ENCODE measurements around the gene CERS1. TPM values are rescaled to one million over a fixed set of nuclear protein-coding genes. Genes with fewer than 3 reads are reported as not detected.
A peak's percentile ranks its signal among the peaks of the same experiment; 100 is the strongest.

The CERS1 gene
- total RNA-seq, 1 experiment from 2014 or later = 0.96 TPM

DNA sequence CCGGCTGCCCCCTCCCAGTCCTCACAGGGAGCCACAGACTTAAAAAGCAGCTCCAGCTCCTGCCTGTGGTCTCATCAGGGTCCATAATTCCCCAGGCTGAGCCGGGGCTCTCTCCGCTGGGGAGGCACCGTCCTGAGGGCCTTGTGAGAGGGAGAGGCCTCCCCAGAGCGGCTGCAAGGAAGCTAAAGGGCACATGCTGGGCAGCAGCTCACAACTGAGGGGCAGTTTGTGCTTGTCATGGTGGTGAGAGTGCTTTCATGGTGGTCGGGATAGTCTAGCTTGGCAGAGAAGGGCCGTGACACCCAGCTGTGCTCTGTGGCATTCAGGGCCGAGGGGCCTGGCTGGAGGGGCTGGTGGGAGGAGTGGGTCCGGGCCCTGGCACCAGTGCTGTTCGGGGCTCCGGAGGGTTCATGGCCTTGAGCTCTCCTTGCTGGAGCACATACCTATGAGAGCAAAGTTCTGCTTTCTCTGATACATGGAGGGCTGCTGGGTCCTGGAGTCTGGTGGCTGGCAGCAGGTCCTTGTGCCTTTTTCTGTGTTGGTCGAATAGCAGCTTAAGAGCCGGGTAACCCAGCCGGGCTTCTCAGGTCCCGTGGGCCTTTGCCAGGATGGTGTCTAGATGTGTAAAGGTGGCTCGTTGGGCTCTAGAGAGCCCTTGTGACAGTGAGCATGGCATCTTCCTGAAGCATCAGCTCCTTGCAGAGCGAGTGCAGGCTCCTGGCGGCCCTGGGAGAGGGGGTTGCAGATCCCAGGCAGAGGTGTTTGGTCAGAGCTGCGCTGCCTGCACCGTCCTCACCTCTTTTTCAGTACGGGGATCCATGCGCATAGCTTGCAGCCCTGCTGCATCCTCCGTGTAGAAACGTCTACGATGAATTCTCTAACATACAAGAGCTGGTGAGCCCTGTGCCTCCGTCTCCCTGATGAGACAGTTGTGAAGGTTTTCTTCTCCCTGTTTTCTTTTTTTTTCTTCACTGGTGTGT, 55.4 kb downstream of the CERS1 start:
- DNase-seq (ENCODE audit: low read depth, low spot score) (no peak), ATAC-seq (0 out of 2 replicates have a peak, but pooled peaks have one; percentile 13)
- H3K9me2 ChIP-seq (ENCODE audit: insufficient read depth) = no peaks in the 10 kb centered on the region
- H3K9ac ChIP-seq (ENCODE audit: low read length) = no peak overlapping the region
- POLR2A ChIA-PET = no interaction called here
- no peak overlapping the region for H2AFZ ChIP-seq (ENCODE audit: low read depth, low read length, poor library complexity, severe bottlenecking)
- H3K79me2 ChIP-seq (ENCODE audit: insufficient read depth, low read length) = peaks cover 100% of the 10 kb centered on the region
- CTCF ChIA-PET = interaction anchor here (1.0 kb wide), 1 partner anchor 9 kb away, joined by 4 read pairs; the partner anchor contains the start of gene UPF1
- TF ChIP-seq, protein P1, sequence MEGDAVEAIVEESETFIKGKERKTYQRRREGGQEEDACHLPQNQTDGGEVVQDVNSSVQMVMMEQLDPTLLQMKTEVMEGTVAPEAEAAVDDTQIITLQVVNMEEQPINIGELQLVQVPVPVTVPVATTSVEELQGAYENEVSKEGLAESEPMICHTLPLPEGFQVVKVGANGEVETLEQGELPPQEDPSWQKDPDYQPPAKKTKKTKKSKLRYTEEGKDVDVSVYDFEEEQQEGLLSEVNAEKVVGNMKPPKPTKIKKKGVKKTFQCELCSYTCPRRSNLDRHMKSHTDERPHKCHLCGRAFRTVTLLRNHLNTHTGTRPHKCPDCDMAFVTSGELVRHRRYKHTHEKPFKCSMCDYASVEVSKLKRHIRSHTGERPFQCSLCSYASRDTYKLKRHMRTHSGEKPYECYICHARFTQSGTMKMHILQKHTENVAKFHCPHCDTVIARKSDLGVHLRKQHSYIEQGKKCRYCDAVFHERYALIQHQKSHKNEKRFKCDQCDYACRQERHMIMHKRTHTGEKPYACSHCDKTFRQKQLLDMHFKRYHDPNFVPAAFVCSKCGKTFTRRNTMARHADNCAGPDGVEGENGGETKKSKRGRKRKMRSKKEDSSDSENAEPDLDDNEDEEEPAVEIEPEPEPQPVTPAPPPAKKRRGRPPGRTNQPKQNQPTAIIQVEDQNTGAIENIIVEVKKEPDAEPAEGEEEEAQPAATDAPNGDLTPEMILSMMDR (IDR thresholded peaks at IDR 0.05 in 2 of 3, conservative IDR thresholded peaks at IDR 0.05 in 1 of 3; ENCODE audit: borderline replicate concordance in 1 of 3, insufficient read depth in 1 of 3, low read depth in 2 of 3, low read length in 2 of 3) = no peak
- TF ChIP-seq JUND (IDR thresholded peaks at IDR 0.05) = no peak
- TF ChIP-seq YY1 (IDR thresholded peaks at IDR 0.05; ENCODE audit: extremely low read depth, insufficient replicate concordance, low read depth, low read length) = no peak
- TF ChIP-seq EGR1 (IDR thresholded peaks at IDR 0.05; ENCODE audit: low read depth) = no peak
- no peak for TF ChIP-seq POLR2A (IDR thresholded peaks at IDR 0.05; ENCODE audit: borderline replicate concordance, extremely low read depth, insufficient read depth, insufficient read length)
- no peak for TF ChIP-seq ELF1 (IDR thresholded peaks at IDR 0.05; ENCODE audit: borderline replicate concordance, low read depth)
- H3K36me3 ChIP-seq (ENCODE audit: control insufficient read depth in 1 of 2, insufficient read depth in 2 of 2, low read length in 2 of 2) = peaks cover 17 to 27% of the 10 kb centered on the region in 2 experiments; a peak in 3 of 4 replicates
- H4K20me1 ChIP-seq (ENCODE audit: insufficient read depth) = peaks cover 16% of the 10 kb centered on the region; the same call in 1 of the 2 replicates
- no peak overlapping the region for H3K27ac ChIP-seq (ENCODE audit: low read depth, low read length)
- no peaks in the 10 kb centered on the region for H3K9me3 ChIP-seq (ENCODE audit: control insufficient read depth in 1 of 2, insufficient read depth in 1 of 2, low read depth in 1 of 2, low read length in 2 of 2)
- H3K4me2 ChIP-seq (ENCODE audit: low read length) = no peak overlapping the region
- intact Hi-C loops (cut with micrococcal nuclease) = no loop called here
- BruUV-seq (replicated peaks) = no TSS peak
- H3K27me3 ChIP-seq (ENCODE audit: insufficient read depth, low read length) = no peaks in the 10 kb centered on the region
- H3K4me3 ChIP-seq (replicated peaks in 1 of 2; ENCODE audit: low read depth in 1 of 2, low read length in 2 of 2) = no peak overlapping the region
- RAD21 ChIA-PET (ENCODE audit: low non-redundant PET in 1 of 2, low total read pairs in 2 of 2, uncharacterized antibody in 2 of 2, unreplicated experiment in 2 of 2) = no interaction called here
- H3K4me1 ChIP-seq (ENCODE audit: control insufficient read depth in 1 of 2, insufficient read depth in 2 of 2, low read length in 2 of 2) = 0 out of 4 replicates have a peak, but pooled peaks cover 0 to 4% of the 10 kb centered on the region in 2 experiments

All from HCT116 (cell line).